AG04449 (cell line): Measurements from ENCODE around the gene SLC7A1.

Experiments used
- CTCF ChIA-PET: fragments of 350-600 bp; formaldehyde crosslinking; extraction: SDS; loops from one replicate; lab custom pipeline; 2021; ENCODE audit warnings: antibody characterized with exemption; lab: Yijun Ruan, JAX
- POLR2A ChIA-PET: fragments of 400-600, 350-600 bp; formaldehyde crosslinking; extraction: SDS; loops from one replicate; lab custom pipeline; 2020; ENCODE audit warnings: antibody characterized with exemption, inconsistent platforms; lab: Yijun Ruan, JAX
- DNase-seq: peaks from one replicate; pipeline ENCODE4 v3.0.0-alpha.2; 2010; ENCODE audit warnings: low read depth, low spot score
- H3K4me3 ChIP-seq: 2 replicates; pipeline ENCODE4 v1.5.1; 2011; ENCODE audit warnings: low read depth, mild to moderate bottlenecking, control low read depth, low read length
- TF ChIP-seq, protein P1 (sequence below): IDR thresholded peaks from one replicate; pipeline ENCODE4 v1.5.1; 2011; ENCODE audit warnings: mild to moderate bottlenecking, moderate library complexity, low read length, control low read depth, inconsistent platforms; ENCODE audit not compliant: insufficient read depth; ENCODE audit errors: missing control alignments

SLC7A1 gene

DNA sequence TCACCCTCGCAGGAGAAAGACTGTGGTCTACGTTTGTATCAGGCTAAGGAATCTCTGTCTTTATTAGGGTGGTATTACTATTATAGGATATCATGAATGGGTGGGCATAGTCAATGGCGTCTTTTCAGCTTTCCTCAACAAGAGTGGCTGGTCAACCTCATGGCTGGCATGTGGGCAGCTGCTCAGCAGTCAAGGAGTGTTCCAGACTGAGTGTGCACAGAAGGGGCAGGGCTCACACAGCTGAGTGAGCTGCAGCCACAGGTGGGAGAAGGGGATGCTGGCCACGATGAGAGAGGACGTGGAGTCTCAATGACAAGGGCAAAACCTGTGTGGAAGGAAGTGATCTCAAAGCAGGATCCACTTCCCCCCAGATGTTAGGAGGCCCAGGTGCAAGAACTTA lies 54.7 kb downstream of the SLC7A1 start:
- H3K4me3 ChIP-seq = no peak overlapping the region
- no peak for DNase-seq
- ChIA-PET CTCF (interaction anchor here (0.9 kb wide), 2 partner anchors 12 to 33 kb away, joined by 3 read pairs; no protein-coding TSS in a partner anchor), POLR2A (no interaction called here)
- TF ChIP-seq, protein P1, sequence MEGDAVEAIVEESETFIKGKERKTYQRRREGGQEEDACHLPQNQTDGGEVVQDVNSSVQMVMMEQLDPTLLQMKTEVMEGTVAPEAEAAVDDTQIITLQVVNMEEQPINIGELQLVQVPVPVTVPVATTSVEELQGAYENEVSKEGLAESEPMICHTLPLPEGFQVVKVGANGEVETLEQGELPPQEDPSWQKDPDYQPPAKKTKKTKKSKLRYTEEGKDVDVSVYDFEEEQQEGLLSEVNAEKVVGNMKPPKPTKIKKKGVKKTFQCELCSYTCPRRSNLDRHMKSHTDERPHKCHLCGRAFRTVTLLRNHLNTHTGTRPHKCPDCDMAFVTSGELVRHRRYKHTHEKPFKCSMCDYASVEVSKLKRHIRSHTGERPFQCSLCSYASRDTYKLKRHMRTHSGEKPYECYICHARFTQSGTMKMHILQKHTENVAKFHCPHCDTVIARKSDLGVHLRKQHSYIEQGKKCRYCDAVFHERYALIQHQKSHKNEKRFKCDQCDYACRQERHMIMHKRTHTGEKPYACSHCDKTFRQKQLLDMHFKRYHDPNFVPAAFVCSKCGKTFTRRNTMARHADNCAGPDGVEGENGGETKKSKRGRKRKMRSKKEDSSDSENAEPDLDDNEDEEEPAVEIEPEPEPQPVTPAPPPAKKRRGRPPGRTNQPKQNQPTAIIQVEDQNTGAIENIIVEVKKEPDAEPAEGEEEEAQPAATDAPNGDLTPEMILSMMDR = no peak

DNA sequence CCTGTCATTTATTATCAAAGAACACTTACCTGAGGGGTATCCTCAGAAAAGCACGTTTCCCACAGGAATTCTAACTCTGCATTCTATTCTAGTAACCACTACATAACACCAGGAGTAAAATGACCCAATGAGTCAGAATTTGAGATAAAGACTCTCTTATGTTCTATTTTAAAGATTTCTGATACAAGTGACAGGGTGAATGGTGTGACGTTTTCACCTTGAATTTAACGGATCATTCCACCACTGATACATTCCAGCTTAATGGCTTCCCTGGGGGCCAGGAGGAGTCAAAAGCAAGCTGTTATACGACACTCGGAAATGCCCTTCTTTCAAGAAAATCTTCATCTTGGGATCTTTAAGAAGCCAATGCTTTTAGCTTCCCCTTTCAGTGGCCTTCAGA lies 55.2 kb downstream of the SLC7A1 start:
- H3K4me3 ChIP-seq = no peak overlapping the region
- ChIA-PET POLR2A (interaction anchor here (0.7 kb wide), 1 partner anchor 63 kb away, joined by 3 read pairs; no protein-coding TSS in a partner anchor), CTCF (interaction anchor here (0.9 kb wide), 2 partner anchors 12 to 32 kb away, joined by 3 read pairs; no protein-coding TSS in a partner anchor)
- DNase-seq = no peak
- TF ChIP-seq, protein P1 = no peak

DNA sequence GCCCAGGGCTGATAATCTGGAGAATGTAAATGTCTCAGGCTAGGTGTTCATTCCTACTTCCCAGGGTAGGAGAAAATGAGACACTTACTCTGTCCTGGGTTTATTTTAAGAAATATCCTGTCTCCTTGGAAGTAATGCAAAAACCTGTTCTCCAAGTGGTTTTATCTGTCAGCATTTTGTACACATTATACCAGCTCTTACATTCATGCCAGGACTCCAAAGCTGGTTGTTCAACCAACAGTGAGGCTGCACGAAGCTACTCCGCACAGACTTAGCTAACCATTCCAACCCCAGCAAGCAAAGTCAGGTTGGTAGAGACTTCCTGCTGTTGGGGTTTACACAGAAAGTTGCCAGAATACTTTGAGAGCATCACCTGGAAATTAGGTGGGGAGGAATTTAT lies 55.6 kb downstream of the SLC7A1 start:
- H3K4me3 ChIP-seq = no peak overlapping the region
- TF ChIP-seq, protein P1 = no peak
- ChIA-PET CTCF (interaction anchor here (0.9 to 3.8 kb wide), 3 partner anchors 11 to 32 kb away, joined by 3 to 13 read pairs (median 3); no protein-coding TSS in a partner anchor), POLR2A (interaction anchor here (0.7 kb wide), 1 partner anchor 63 kb away, joined by 3 read pairs; no protein-coding TSS in a partner anchor)
- DNase-seq = no peak

DNA sequence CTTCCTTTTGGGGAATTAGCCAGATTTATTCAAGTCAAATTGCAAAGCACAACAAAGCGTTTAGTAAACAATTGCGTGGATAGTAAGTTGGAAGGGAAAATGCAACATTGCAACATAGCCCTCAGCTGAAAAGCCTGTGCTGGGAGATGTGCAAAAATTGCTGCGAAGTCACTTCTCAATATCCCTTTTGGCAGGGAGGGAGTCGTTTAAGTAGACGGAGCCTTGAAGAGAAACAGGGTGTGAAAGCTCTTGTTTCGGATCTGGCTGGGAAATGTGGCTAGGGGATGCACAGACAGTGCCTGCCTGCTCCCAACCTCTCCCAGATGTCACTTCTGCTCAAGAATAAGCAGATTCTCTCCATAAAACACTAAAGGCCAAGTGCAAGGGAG lies 56.8 kb downstream of the SLC7A1 start:
- ChIA-PET CTCF (interaction anchor here (1.2 to 3.8 kb wide), 4 partner anchors 10 to 171 kb away, joined by 3 to 13 read pairs (median 4); no protein-coding TSS in a partner anchor), POLR2A (no interaction called here)
- no peak for DNase-seq
- TF ChIP-seq, protein P1 = no peak
- H3K4me3 ChIP-seq = no peak overlapping the region

DNA sequence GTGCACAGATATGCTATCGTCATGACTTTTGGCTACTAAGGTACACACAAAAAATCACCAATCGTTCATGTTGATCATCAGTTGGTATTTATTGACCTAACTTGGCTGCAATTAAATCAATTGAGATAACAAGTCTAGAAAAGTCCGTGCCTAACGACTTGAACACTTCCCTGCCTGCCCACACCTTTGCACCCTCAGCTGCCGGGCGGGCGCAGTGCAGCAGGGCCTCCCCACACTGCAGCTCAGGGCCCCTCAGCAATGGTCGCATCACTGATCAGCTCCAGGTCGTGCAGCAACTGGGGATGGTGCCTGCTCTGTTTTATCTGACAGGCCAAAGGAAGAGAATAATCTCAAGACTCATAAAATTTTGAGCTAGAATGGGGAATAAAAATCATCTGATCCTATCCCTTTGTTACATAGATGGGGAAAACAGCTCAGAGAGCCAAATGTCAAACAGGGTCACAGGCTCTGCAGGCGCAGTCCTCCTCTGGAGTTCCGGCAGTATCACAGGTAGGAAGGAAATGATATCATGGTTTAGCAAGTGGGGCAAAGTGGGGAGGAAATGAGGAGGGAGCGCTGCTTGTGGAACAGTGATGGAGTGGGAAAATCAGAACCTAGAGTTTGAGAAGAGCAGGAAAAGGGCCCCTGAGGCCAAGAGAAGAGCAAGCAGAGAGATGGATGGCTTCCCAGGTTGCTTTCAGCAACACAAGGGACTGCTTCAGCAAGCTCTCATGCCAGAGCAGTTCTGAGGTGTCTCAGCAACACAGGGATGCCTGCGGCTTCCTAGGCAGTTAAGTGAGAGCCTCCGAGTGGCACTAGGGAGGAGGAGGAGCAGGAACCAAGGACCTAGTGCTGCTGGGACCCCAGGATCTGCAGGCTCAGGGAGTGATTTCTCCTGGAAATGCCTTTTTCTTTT lies 57.5 kb downstream of the SLC7A1 start:
- no peak for DNase-seq
- ChIA-PET CTCF (interaction anchor here (1.2 to 3.8 kb wide), 4 partner anchors 10 to 171 kb away, joined by 3 to 13 read pairs (median 4); no protein-coding TSS in a partner anchor), POLR2A (no interaction called here)
- H3K4me3 ChIP-seq = no peak overlapping the region
- TF ChIP-seq, protein P1 = no peak

DNA sequence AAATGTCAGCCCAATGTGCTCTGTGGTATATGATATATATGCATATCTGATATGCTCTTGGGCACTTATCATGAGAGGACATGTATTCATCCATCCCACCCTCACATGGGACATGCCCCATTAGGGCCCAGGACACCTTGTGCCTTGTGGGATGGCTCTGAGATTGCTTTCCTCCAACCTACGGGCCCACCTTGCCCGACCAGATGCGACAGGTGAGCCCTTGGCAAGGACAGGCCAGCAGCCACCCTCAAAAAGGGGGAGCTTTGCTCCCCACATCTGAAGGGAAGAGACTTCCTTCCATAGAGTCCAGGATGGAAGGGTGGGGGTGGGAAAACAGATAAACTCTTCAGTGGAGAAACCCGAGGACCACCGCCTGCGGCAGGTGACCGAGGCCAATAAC lies 58.6 kb downstream of the SLC7A1 start:
- H3K4me3 ChIP-seq = no peak overlapping the region
- POLR2A ChIA-PET = no interaction called here
- TF ChIP-seq, protein P1 = no peak
- DNase-seq = no peak
- CTCF ChIA-PET = interaction anchor here (3.8 kb wide), 1 partner anchor 29 kb away, joined by 13 read pairs; no protein-coding TSS in a partner anchor
